HL-60 (cell line): Measurements from ENCODE around the gene TBC1D30.
"Not testable (repeated sequence)": the region's sequence is repeated elsewhere in the genome, so short reads cannot be mapped to it uniquely, and the experiment has no call there.

Experiments
- POLR2AphosphoS5 ChIP-seq: IDR thresholded peaks from 2 replicates; pipeline ENCODE4 v1.6.1; 2012; ENCODE audit warnings: low read depth
- TF ChIP-seq, protein P1 (sequence below): IDR thresholded peaks from one replicate; pipeline ENCODE4 v1.5.1; 2011; ENCODE audit warnings: low read length, control low read depth, inconsistent platforms; ENCODE audit not compliant: insufficient read depth
- TF ChIP-seq, protein P2 (sequence below): IDR thresholded peaks from 2 replicates; pipeline ENCODE4 v1.6.1; 2012; ENCODE audit warnings: low read depth; ENCODE audit not compliant: insufficient replicate concordance

DNA sequence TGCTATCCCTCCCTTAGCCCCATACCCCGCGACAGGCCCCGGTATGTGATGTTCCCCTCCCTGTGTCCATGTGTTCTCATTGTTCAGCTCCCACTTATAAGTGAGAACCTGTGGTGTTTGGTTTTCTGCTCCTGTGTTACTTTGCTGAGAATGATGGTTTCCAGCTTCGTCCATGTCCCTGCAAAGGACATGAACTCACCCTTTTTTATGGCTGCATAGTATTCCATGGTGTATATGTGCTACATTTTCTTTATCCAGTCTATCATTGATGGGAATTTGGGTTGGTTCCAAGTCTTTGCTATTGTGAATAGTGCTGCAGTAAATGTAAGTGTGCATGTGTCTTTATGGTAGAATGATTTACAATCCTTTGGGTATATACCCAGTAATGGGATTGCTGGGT, 24.0 kb downstream of the TBC1D30 start:
- TF ChIP-seq, protein P1, sequence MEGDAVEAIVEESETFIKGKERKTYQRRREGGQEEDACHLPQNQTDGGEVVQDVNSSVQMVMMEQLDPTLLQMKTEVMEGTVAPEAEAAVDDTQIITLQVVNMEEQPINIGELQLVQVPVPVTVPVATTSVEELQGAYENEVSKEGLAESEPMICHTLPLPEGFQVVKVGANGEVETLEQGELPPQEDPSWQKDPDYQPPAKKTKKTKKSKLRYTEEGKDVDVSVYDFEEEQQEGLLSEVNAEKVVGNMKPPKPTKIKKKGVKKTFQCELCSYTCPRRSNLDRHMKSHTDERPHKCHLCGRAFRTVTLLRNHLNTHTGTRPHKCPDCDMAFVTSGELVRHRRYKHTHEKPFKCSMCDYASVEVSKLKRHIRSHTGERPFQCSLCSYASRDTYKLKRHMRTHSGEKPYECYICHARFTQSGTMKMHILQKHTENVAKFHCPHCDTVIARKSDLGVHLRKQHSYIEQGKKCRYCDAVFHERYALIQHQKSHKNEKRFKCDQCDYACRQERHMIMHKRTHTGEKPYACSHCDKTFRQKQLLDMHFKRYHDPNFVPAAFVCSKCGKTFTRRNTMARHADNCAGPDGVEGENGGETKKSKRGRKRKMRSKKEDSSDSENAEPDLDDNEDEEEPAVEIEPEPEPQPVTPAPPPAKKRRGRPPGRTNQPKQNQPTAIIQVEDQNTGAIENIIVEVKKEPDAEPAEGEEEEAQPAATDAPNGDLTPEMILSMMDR, result not testable (repeated sequence)
- TF ChIP-seq, protein P2, sequence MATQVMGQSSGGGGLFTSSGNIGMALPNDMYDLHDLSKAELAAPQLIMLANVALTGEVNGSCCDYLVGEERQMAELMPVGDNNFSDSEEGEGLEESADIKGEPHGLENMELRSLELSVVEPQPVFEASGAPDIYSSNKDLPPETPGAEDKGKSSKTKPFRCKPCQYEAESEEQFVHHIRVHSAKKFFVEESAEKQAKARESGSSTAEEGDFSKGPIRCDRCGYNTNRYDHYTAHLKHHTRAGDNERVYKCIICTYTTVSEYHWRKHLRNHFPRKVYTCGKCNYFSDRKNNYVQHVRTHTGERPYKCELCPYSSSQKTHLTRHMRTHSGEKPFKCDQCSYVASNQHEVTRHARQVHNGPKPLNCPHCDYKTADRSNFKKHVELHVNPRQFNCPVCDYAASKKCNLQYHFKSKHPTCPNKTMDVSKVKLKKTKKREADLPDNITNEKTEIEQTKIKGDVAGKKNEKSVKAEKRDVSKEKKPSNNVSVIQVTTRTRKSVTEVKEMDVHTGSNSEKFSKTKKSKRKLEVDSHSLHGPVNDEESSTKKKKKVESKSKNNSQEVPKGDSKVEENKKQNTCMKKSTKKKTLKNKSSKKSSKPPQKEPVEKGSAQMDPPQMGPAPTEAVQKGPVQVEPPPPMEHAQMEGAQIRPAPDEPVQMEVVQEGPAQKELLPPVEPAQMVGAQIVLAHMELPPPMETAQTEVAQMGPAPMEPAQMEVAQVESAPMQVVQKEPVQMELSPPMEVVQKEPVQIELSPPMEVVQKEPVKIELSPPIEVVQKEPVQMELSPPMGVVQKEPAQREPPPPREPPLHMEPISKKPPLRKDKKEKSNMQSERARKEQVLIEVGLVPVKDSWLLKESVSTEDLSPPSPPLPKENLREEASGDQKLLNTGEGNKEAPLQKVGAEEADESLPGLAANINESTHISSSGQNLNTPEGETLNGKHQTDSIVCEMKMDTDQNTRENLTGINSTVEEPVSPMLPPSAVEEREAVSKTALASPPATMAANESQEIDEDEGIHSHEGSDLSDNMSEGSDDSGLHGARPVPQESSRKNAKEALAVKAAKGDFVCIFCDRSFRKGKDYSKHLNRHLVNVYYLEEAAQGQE, result not testable (repeated sequence)
- TF ChIP-seq POLR2AphosphoS5, result not testable (repeated sequence)
